SK-N-MC (cell line): ENCODE data around the gene FBP2.
"Not testable (repeated sequence)": the region's sequence is repeated elsewhere in the genome, so short reads cannot be mapped to it uniquely, and the experiment has no call there.

ENCODE experiments used
- DNase-seq: peaks from one replicate; pipeline ENCODE4 v3.0.0-alpha.2; 2011; ENCODE audit warnings: low read depth, low spot score
- H3K27ac ChIP-seq: fragments of 200-600 bp; sonication (generic); 2 replicates; pipeline ENCODE4 v1.5.1; 2016; ENCODE audit warnings: mixed run types
- H3K36me3 ChIP-seq: fragments of 200-600 bp; sonication (generic); 2 replicates; pipeline ENCODE4 v1.6.1; 2017; ENCODE audit warnings: antibody characterized with exemption, low read length, mixed read lengths; ENCODE audit not compliant: insufficient read depth
- H3K4me3 ChIP-seq: fragments of 200-600 bp; sonication (generic); 2 replicates; pipeline ENCODE4 v1.5.1; 2016
- H3K9ac ChIP-seq: fragments of 200-600 bp; sonication (generic); 2 replicates; pipeline ENCODE4 v1.8.0; 2017; ENCODE audit warnings: mixed run types, mixed read lengths; ENCODE audit not compliant: insufficient read length
- H3K9me3 ChIP-seq: fragments of 200-600 bp; sonication (generic); 2 replicates; pipeline ENCODE4 v1.6.1; 2017; ENCODE audit warnings: low read depth, mild to moderate bottlenecking, antibody characterized with exemption, low read length, moderate library complexity, mixed read lengths
- EZH2 ChIP-seq: fragments of 200-600 bp; sonication (generic); IDR thresholded peaks from one replicate; pipeline ENCODE4 v1.6.1; 2017; ENCODE audit warnings: antibody characterized with exemption
- FOXP2 ChIP-seq: optimal IDR thresholded peaks from 2 replicates; pipeline ENCODE3; 2011; ENCODE audit warnings: mild to moderate bottlenecking, moderate library complexity; ENCODE audit not compliant: insufficient read depth; ENCODE audit errors: extremely low read length, control extremely low read depth
- POLR2AphosphoS5 ChIP-seq: IDR thresholded peaks from 2 replicates; pipeline ENCODE4 v1.6.1; 2012; ENCODE audit warnings: mild to moderate bottlenecking, low read depth, low read length, borderline replicate concordance

FBP2 gene

DNA sequence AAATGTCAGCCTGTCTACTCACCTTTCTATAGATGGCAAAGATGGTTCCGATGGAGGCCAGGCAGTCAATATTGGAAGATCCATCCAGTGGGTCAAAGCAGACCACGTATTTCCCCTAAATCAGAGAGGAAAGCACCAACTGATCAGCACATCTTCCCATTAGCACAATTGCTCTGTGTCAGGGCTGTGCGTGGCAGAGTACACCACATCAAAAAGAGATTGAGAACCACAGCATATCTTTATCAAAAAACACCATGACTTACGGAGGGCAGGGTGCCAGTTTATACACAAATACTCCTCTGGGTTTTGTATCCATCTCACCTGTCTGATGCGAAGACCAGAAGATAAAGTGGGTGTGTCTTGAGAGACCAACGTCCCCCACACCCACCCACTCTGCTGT, 9.1 kb downstream of the FBP2 start:
- Histone ChIP-seq H3K4me3 (no peak overlapping the region), H3K9me3 (no peaks in the 10 kb centered on the region), H3K36me3 (no peaks in the 10 kb centered on the region), H3K9ac (no peak overlapping the region), H3K27ac (no peak overlapping the region)
- DNase-seq: no peak
- no peak for TF ChIP-seq FOXP2
- TF ChIP-seq POLR2AphosphoS5: no peak
- TF ChIP-seq EZH2: no peak

DNA sequence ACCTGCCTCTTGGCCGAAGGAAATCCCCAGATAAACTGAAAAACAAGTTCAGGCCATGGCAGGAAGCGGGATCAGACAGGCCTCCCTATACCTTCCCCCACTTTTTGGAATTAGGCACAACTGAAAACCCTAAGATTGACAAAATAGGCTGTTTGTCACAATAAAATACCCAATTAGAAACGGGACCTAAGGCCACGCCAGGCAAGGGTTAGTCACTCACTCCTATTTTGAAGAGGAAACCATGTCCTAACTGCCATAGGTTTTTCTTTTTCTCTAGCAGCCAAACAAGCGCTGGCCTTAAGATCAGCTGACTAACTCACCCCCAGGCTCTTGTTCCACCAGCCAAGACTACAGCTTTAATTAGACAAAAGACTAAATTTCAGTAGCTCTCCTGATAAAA, 11.9 kb downstream of the FBP2 start:
- DNase-seq: no peak

DNA sequence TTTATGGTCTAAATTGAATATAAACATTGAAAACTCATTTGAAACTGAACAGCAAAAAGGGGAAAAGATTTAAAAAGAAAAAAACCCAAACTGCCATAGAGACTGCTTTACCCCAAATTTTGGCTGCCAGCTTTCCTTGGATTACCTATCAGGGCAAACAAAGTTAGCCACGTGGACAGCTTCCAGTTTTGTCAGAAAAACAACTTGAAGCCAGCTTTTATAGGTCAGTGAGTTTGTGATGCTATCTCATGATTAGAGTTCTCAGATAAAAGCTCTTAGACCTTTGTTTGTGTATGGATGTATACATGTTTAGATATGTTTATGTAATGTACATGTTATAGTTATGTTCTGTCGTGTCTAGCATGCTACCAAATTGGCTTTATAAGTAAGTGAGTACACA, 16.1 kb downstream of the FBP2 start:
- H3K9ac ChIP-seq: no peak overlapping the region
- no peak overlapping the region for H3K27ac ChIP-seq
- TF ChIP-seq EZH2 (no peak), FOXP2 (no peak), POLR2AphosphoS5 (no peak)

More for the DNA sequence above, 11.9 kb downstream of the FBP2 start:
- TF ChIP-seq POLR2AphosphoS5 (no peak), EZH2 (no peak)
- no peaks in the 10 kb centered on the region for H3K36me3 ChIP-seq
- H3K9me3 ChIP-seq: no peaks in the 10 kb centered on the region
- no peak overlapping the region for H3K27ac ChIP-seq
- no peak overlapping the region for H3K4me3 ChIP-seq
- no peak overlapping the region for H3K9ac ChIP-seq

DNA sequence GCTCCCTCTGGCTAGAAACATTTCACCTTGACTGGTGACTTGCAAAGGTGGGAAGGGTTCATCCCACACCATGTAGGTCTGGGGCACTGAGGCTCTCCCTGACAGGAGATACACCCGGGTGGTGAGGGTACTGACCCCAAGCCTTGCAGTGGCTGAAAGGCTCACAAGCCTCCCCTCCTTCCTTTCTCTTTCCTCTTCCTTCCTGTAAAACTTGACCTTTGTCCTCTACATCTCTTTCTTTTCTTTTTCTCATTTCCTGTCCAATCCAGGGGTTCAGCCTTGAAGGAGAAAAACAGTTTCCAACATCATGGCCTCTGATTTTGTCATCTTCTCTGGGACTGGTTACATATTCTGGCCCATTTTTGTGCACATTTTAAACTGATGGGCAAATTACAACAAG, 16.6 kb downstream of the FBP2 start:
- H3K9ac ChIP-seq: no peak overlapping the region
- no peaks in the 10 kb centered on the region for H3K9me3 ChIP-seq
- DNase-seq: no peak
- TF ChIP-seq FOXP2 (no peak), EZH2 (no peak), POLR2AphosphoS5 (no peak)
- H3K4me3 ChIP-seq: no peak overlapping the region
- no peak overlapping the region for H3K27ac ChIP-seq
- no peaks in the 10 kb centered on the region for H3K36me3 ChIP-seq

More for the DNA sequence above, 16.1 kb downstream of the FBP2 start:
- no peak for DNase-seq
- Histone ChIP-seq H3K4me3 (no peak overlapping the region), H3K36me3 (no peaks in the 10 kb centered on the region), H3K9me3 (no peaks in the 10 kb centered on the region)

DNA sequence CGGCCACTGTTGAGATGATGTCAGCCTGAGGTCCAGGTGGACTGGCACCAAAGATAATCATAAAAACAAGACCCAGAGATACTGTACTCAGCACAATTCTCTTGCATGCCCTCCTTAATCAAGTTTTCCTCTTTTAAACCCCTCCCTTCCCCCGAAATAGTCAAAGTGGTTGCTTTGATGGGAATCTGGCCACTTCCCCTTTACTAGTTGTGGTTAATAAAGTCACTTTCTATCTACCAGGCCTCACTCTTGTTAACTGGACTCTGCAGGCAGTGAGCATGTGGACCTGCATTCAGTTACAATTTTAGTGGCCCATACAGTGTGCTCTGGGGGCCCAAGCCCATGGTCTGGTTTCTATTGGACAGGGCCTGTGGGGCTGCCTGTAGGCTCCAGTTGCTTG, 17.5 kb downstream of the FBP2 start:
- H3K9me3 ChIP-seq: no peaks in the 10 kb centered on the region
- H3K9ac ChIP-seq: no peak overlapping the region
- no peak for DNase-seq
- TF ChIP-seq EZH2 (no peak), POLR2AphosphoS5 (no peak), FOXP2 (no peak)
- H3K36me3 ChIP-seq: no peaks in the 10 kb centered on the region
- H3K4me3 ChIP-seq: no peak overlapping the region
- no peak overlapping the region for H3K27ac ChIP-seq

DNA sequence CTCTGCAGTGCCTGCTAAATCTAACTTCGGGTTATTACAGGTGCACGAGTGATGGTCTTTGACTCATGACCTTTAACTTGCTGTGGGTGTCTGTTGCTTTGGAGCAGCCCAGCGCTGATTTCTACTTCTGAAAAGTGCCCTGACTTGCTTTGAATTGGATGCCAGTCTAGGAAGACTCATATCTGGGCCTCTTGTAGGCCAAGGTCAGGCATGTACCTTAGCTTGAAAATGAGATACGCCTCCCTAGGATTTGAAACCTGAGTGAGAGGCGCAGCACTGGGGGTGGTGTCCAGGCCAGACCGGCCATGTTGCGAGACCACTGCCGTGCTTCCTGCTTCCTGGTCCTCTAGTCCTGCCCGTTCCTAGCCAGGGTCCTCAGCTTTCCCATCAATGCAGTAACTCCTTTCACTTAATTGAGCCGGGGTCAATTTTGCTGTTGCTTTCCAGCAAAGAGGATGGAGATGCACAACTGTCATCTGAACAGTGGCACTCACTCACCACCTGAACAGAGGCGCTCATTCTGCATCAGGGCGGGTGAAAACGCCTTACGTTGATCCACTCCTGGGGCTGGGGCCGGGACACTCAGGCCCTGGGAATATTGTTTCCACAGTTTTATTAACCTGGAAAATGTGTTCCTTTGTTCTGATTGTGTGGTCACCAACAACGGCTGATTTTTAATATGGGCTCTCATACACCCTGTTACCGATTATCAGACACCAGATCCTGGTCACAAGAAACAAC, 24.5 kb downstream of the FBP2 start:
- Histone ChIP-seq H3K9ac (no peak overlapping the region), H3K9me3 (no peaks in the 10 kb centered on the region), H3K4me3 (no peak overlapping the region), H3K27ac (no peak overlapping the region), H3K36me3 (no peaks in the 10 kb centered on the region)
- no peak for TF ChIP-seq FOXP2
- TF ChIP-seq POLR2AphosphoS5: no peak
- TF ChIP-seq EZH2: no peak
- no peak for DNase-seq

DNA sequence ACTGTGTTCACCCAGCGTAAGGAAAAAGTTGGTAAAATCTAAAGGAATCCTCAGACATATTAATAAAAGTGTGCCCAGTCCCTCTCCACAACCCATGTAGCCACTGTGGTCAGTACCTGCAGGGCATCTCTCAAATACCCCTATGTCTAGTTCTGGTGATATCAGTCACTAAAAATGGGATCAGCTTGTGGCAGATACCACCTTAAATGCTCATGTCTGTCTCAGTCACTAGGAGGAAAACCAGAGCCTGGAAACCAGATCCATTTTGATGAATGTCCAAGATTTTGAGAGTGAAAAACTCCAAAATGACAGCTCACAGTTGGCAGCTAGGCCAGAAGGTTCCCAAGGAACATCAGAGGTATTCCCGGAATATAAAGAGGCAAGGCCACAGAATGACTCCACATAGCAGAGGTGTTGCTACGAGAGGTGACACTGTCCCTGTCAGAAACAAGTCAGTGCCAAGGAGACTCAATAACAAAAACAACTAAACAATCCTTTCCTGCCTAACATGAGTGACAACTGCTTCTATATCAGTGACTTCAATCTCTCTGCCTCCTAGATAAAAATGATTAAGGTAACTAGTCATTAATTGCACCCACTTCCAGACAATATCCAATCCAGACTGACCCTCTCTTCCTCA, 25.3 kb downstream of the FBP2 start:
- TF ChIP-seq EZH2: no peak
- no peak for TF ChIP-seq FOXP2
- no peak for TF ChIP-seq POLR2AphosphoS5
- DNase-seq: no peak
- H3K27ac ChIP-seq: no peak overlapping the region
- no peak overlapping the region for H3K4me3 ChIP-seq
- no peaks in the 10 kb centered on the region for H3K36me3 ChIP-seq
- H3K9ac ChIP-seq: no peak overlapping the region
- H3K9me3 ChIP-seq: no peaks in the 10 kb centered on the region

DNA sequence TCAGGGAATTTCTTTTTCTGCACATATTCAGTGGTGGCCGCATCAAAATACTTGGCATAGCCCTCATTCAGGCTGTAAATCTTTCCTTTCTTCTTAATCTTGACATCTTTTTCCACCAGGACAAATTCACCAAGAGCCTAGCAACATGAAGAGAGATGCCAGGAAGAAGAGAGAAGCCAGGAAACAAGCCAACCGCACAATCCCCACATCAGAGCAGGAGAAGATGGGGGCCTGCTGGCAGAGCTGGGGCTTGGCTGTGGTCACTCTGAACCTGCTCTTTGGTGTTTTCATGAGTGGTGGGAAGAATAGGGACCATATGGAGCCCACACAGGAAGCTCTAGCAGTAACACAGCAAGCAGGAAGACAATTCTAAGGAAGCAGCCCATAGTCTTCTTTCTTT, 26.4 kb downstream of the FBP2 start:
- H3K9ac ChIP-seq: no peak overlapping the region
- H3K4me3 ChIP-seq: no peak overlapping the region
- no peaks in the 10 kb centered on the region for H3K9me3 ChIP-seq
- no peak for DNase-seq
- H3K36me3 ChIP-seq: no peaks in the 10 kb centered on the region
- no peak overlapping the region for H3K27ac ChIP-seq
- no peak for TF ChIP-seq EZH2
- no peak for TF ChIP-seq POLR2AphosphoS5
- no peak for TF ChIP-seq FOXP2

DNA sequence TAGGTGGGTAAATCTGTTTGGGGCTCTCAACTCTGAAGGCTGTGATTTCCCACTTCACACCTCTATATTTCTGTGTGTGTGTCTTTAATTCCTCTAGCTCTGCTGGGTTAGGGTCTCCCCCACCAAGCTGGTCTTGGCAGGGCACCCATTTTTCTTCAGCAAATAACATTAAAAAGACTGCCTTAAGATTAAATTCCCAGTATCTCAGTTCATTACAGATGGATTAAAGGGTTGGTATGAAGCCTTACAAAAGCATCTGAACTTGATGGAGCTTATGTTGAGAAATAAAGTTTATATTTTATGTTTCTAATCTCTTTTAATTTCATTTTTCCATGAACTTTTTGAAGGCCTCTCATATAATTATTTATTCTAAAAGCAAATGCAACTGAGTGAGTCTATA, 27.1 kb downstream of the FBP2 start:
- Histone ChIP-seq H3K4me3 (no peak overlapping the region), H3K36me3 (no peaks in the 10 kb centered on the region), H3K9ac (no peak overlapping the region), H3K9me3 (no peaks in the 10 kb centered on the region), H3K27ac (no peak overlapping the region)
- TF ChIP-seq POLR2AphosphoS5 (no peak), EZH2 (no peak), FOXP2 (no peak)
- DNase-seq: no peak

DNA sequence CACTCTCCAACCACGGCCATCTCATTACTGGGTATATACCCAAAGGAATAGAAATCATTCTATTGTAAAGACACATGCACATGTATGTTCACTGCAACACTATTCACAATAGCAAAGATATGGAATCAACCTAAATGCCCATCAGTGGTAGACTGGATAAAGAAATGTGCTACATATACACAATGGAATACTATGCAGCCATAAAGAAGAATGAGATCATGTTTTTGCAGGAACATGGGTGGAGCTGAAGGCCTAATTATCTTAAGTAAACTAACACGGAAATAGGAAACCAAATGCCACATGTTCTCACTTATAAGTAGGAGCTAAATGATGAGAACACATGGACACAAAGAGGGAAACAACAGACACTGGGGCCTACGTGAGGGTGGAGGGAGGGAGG, 29.3 kb downstream of the FBP2 start:
- not testable (repeated sequence) for H3K36me3 ChIP-seq, H3K9ac ChIP-seq, H3K27ac ChIP-seq, DNase-seq, H3K9me3 ChIP-seq, H3K4me3 ChIP-seq
